Esophagus muscularis mucosa (tissue), 4 donors: ENCODE data around the gene DHX36. TPM values are rescaled to one million over a fixed set of nuclear protein-coding genes. Genes with fewer than 3 reads are reported as not detected.

ENCODE experiments used
- DNase-seq: peaks from one replicate; pipeline ENCODE4 v3.0.0-alpha.2; 2017; ENCODE audit errors: extremely low spot score
- H3K27ac ChIP-seq, 4 donors: fragments of 200-600 bp; sonication (generic); replicated peaks in 1 of 4; 1 replicate in 3 of 4; 2 replicates in 1 of 4; pipeline ENCODE4 v1.5.1; 2016 to 2019; ENCODE audit warnings: mild to moderate bottlenecking in 1 of 4
- H3K27me3 ChIP-seq, 4 donors: fragments of 200-600 bp; sonication (generic); one replicate each; pipeline versions ENCODE4 v1.5.1 to v1.6.0; 2016 to 2019
- H3K36me3 ChIP-seq, 4 donors: fragments of 200-600 bp; sonication (generic); one replicate each; pipeline ENCODE4 v1.5.1; 2016 to 2019
- H3K4me1 ChIP-seq, 4 donors: fragments of 200-600 bp; sonication (generic); one replicate each; pipeline ENCODE4 v1.5.1; 2016 to 2019
- H3K4me3 ChIP-seq, 4 donors: fragments of 200-600 bp; sonication (generic); 1 replicate in 2 of 4; 2 replicates in 2 of 4; pipeline ENCODE4 v1.5.1; 2016 to 2019; ENCODE audit warnings: mild to moderate bottlenecking in 4 of 4, moderate library complexity in 1 of 4
- H3K9me3 ChIP-seq, 4 donors: fragments of 200-600 bp; sonication (generic); 1 replicate in 3 of 4; 2 replicates in 1 of 4; pipeline ENCODE4 v1.5.1; 2016 to 2019
- EP300 ChIP-seq: sonication (generic); formaldehyde crosslinking; IDR thresholded peaks from one replicate; pipeline ENCODE4 v1.6.1; 2017; ENCODE audit warnings: antibody characterized with exemption
- POLR2A ChIP-seq: fragments of 450-650 bp; IDR thresholded peaks from one replicate; pipeline ENCODE4 v1.6.1; 2017; ENCODE audit warnings: antibody characterized with exemption, moderate library complexity, mild to moderate bottlenecking, low read depth
- POLR2AphosphoS5 ChIP-seq, 2 donors: sonication (generic); formaldehyde crosslinking; IDR thresholded peaks; one replicate each; pipeline ENCODE4 v1.6.1; 2017; ENCODE audit warnings: antibody characterized with exemption in 2 of 2
- WGBS: methylation state at CpG from one replicate; pipeline ENCODE4 v1.1.5; 2018; 5-methylcytosine and 5-hydroxymethylcytosine counted together
- intact Hi-C: fragments of 100-400 bp; cut with DNase I; formaldehyde crosslinking; loops from one replicate; pipeline ENCODE4 v1.15.1; 2023
- total RNA-seq, 4 donors: library from RNA; depleted of rRNA; stranded (reverse); fragments of >200 nt; gene quantifications; one replicate each; pipeline versions ENCODE4 v1.1.0 to v1.2.1, GENCODE V29; 2016
- TF ChIP-seq, protein P1 (sequence below), 3 experiments: fragments of 200-600 bp in 2 of 3; fragments of 450-650 bp in 1 of 3; sonication (generic) in 2 of 3; IDR thresholded peaks; one replicate each; pipeline ENCODE4 v1.5.1; 2017 to 2019; ENCODE audit warnings: antibody characterized with exemption in 3 of 3, mild to moderate bottlenecking in 2 of 3, moderate library complexity in 1 of 3

The DHX36 gene
- total RNA-seq, 4 donors from 2014 or later, result 35.0 to 84.7 (median 54.5) TPM

DNA sequence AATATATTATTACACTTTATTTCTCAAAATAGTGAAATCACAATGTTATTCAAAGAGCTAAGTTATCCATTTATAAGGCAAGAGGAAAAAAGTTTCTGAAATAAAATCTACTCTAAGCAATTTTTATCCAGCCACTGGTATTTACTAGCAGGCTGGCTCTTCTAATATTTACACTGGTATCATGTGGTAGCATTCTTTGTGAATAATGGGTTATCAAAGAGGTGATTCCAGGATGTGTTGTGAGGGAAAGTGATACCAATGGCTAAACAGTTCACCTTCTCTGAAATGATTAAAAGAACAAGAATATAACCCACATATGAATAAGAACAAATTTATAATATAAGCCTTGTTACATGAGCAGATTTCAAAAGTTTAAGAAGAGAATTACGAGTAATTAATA, 44.1 kb downstream of the DHX36 start:
- DNase-seq, result no peak
- Histone ChIP-seq H3K27me3 (no peaks in the 10 kb centered on the region), H3K36me3 (peaks cover 30 to 90% (median 61%) of the 10 kb centered on the region in 4 donors), H3K9me3 (no peaks in the 10 kb centered on the region), H3K27ac (no peak overlapping the region), H3K4me1 (peaks cover 4 to 19% (median 15%) of the 10 kb centered on the region in 4 donors), H3K4me3 (no peak overlapping the region)
- 100% methylated on average over 1 of the region's 1 CpG for WGBS
- TF ChIP-seq EP300 (no peak), POLR2A (no peak), POLR2AphosphoS5 (IDR thresholded peaks at IDR 0.05) (no peak)
- TF ChIP-seq, protein P1, sequence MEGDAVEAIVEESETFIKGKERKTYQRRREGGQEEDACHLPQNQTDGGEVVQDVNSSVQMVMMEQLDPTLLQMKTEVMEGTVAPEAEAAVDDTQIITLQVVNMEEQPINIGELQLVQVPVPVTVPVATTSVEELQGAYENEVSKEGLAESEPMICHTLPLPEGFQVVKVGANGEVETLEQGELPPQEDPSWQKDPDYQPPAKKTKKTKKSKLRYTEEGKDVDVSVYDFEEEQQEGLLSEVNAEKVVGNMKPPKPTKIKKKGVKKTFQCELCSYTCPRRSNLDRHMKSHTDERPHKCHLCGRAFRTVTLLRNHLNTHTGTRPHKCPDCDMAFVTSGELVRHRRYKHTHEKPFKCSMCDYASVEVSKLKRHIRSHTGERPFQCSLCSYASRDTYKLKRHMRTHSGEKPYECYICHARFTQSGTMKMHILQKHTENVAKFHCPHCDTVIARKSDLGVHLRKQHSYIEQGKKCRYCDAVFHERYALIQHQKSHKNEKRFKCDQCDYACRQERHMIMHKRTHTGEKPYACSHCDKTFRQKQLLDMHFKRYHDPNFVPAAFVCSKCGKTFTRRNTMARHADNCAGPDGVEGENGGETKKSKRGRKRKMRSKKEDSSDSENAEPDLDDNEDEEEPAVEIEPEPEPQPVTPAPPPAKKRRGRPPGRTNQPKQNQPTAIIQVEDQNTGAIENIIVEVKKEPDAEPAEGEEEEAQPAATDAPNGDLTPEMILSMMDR (IDR thresholded peaks at IDR 0.05), result no peak
- intact Hi-C loops, result no loop called here

DNA sequence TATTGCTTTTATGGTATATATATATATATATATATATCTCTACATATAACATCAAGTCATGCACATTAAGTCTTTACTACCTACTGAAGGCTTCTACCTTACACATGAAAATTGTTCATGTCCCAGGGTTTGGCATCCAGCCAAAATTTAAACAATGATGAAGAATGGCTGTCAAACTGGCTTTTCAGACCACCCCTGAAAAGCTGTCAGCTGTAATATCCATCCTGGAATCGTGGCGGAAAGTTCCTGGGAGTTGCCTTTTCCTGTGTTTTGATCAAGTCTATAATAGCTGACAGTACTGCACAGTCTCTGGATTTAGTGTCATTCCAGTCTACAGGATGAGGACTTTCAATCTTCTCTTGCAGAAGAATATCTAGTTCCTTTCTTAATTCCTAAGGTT, 48.3 kb downstream of the DHX36 start:
- Histone ChIP-seq H3K27me3 (no peaks in the 10 kb centered on the region), H3K9me3 (no peaks in the 10 kb centered on the region), H3K4me3 (no peak overlapping the region), H3K27ac (no peak overlapping the region), H3K4me1 (peaks cover 6 to 17% (median 10%) of the 10 kb centered on the region in 4 donors), H3K36me3 (peaks cover 24 to 83% (median 60%) of the 10 kb centered on the region in 4 donors)
- no peak for DNase-seq
- intact Hi-C loops, result no loop called here
- 52% methylated on average over 2 of the region's 2 CpGs for WGBS
- TF ChIP-seq POLR2A (no peak), EP300 (no peak), POLR2AphosphoS5 (IDR thresholded peaks at IDR 0.05) (no peak)
- TF ChIP-seq, protein P1 (IDR thresholded peaks at IDR 0.05), result no peak

DNA sequence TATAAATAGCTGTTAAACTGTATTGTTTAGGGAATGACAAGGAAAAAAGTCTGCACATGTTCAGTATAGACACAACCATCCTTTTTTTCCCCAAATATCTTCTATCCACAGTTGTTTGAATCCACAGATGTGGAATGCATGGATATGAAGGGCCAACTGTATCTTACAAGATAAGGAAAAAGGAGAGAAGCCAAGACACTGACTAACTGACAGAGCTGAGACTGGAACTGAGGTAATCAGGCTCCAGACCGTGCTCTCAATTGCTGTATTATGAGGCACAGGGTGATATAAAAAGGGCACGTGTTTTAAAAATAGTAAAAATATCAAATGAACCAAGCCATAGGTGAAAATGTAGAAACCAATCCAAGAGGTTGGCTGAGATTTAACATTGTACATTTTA, 49.0 kb downstream of the DHX36 start:
- Histone ChIP-seq H3K36me3 (peaks cover 24 to 76% (median 56%) of the 10 kb centered on the region in 4 donors), H3K4me3 (no peak overlapping the region), H3K9me3 (no peaks in the 10 kb centered on the region), H3K27ac (no peak overlapping the region), H3K27me3 (no peaks in the 10 kb centered on the region), H3K4me1 (peaks cover 3 to 17% (median 10%) of the 10 kb centered on the region in 4 donors)
- 96% methylated on average over 2 of the region's 2 CpGs for WGBS
- TF ChIP-seq EP300 (no peak), POLR2AphosphoS5 (IDR thresholded peaks at IDR 0.05) (no peak), POLR2A (no peak)
- TF ChIP-seq, protein P1 (IDR thresholded peaks at IDR 0.05), result no peak
- DNase-seq, result no peak
- intact Hi-C loops, result no loop called here

DNA sequence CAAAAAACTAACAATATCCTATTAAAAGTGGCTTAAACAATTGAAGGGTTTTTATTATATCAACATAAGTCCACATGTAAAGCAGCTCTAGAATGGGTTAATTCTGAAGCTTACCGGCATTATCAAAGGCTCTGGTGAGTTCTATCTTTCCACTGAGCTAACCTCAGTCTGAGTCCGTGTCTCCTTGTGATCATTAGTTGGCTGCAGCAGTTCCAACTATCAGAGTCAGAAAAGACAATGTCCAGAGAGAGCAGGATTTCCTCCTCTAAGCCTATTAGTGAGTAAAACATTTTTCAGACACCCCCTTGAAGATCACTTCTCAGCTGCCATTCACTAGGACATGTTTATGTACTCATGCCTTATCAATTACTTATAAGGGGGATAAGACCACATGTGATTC, 49.9 kb downstream of the DHX36 start:
- no peaks in the 10 kb centered on the region for H3K27me3 ChIP-seq
- H3K4me1 ChIP-seq, result peaks cover 0 to 17% (median 10%) of the 10 kb centered on the region in 4 donors
- H3K27ac ChIP-seq, result no peak overlapping the region
- intact Hi-C loops, result no loop called here
- no peak overlapping the region for H3K4me3 ChIP-seq
- TF ChIP-seq POLR2A (no peak), POLR2AphosphoS5 (IDR thresholded peaks at IDR 0.05) (no peak), EP300 (no peak)
- TF ChIP-seq, protein P1 (IDR thresholded peaks at IDR 0.05), result no peak
- WGBS, result 38% methylated on average over 2 of the region's 2 CpGs
- H3K9me3 ChIP-seq, result no peaks in the 10 kb centered on the region
- H3K36me3 ChIP-seq, result peaks cover 24 to 72% (median 51%) of the 10 kb centered on the region in 4 donors
- DNase-seq, result no peak

DNA sequence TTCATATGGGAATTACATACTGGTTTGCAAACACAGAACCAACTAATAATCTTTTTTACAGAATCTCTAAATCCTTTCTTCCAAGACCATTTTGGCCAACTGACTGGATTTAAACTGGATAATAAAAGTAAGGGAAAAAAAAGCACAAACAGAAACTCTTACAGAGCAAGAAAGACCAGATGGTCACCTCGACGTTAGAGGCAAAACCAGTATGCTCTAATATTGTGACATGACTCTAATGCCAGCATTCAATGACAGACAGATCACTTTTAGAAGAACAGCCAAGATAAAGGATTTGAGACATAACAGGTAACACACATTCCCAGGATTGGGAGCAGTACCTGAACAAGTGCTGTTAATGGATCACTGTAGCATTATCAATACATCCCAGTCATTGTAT, 50.9 kb downstream of the DHX36 start:
- 73% methylated on average over 2 of the region's 2 CpGs for WGBS
- Histone ChIP-seq H3K4me1 (peaks cover 0 to 17% (median 10%) of the 10 kb centered on the region in 4 donors), H3K27me3 (no peaks in the 10 kb centered on the region), H3K27ac (peak overlapping the region in 1 of 4 donors; percentile 2), H3K9me3 (no peaks in the 10 kb centered on the region), H3K36me3 (peaks cover 16 to 62% (median 41%) of the 10 kb centered on the region in 4 donors), H3K4me3 (no peak overlapping the region)
- intact Hi-C loops, result no loop called here
- TF ChIP-seq POLR2A (no peak), EP300 (no peak), POLR2AphosphoS5 (IDR thresholded peaks at IDR 0.05) (no peak)
- TF ChIP-seq, protein P1 (IDR thresholded peaks at IDR 0.05), result no peak
- no peak for DNase-seq
